Heart left ventricle (tissue), 16 donors: ENCODE data around the gene OPCML. TPM values are rescaled to one million over a fixed set of nuclear protein-coding genes. Genes with fewer than 3 reads are reported as not detected.

ENCODE experiments used
- ATAC-seq, 4 donors: fragments of 200-7000 bp; cut with Tn5 transposase; one replicate each; pipeline ENCODE4 v1.9.1; 2020 to 2022; ENCODE audit warnings: moderate library complexity in 4 of 4, mild to moderate bottlenecking in 3 of 4, moderate number of reproducible peaks in 1 of 4
- DNase-seq, 5 donors: peaks; one replicate each; pipeline ENCODE4 v3.0.0-alpha.2; 2020
- H3K27ac ChIP-seq, 12 donors: fragments of 200-600 bp; sonication (generic) in 4 of 12; one replicate each; pipeline versions ENCODE4 v1.5.0 to v1.8.0; 2016 to 2022; ENCODE audit warnings: mild to moderate bottlenecking in 2 of 12
- H3K27me3 ChIP-seq, 9 donors: fragments of 200-600 bp; sonication (generic) in 2 of 9; one replicate each; pipeline versions ENCODE4 v1.5.1 to v1.8.0; 2016 to 2022; ENCODE audit warnings: mild to moderate bottlenecking in 3 of 9
- H3K36me3 ChIP-seq, 9 donors: fragments of 200-600 bp; sonication (generic) in 2 of 9; one replicate each; pipeline versions ENCODE4 v1.5.0 to v1.8.0; 2018 to 2022; ENCODE audit warnings: mild to moderate bottlenecking in 2 of 9
- H3K4me1 ChIP-seq, 12 donors: fragments of 200-600 bp; sonication (generic) in 4 of 12; one replicate each; pipeline versions ENCODE4 v1.5.0 to v1.8.0; 2016 to 2022; ENCODE audit warnings: mild to moderate bottlenecking in 3 of 12
- H3K4me3 ChIP-seq, 12 donors: fragments of 200-600 bp; sonication (generic) in 4 of 12; one replicate each; pipeline versions ENCODE4 v1.5.0 to v1.8.0; 2017 to 2022; ENCODE audit warnings: mild to moderate bottlenecking in 9 of 12, moderate library complexity in 4 of 12
- H3K9me3 ChIP-seq, 12 donors: fragments of 200-600 bp; sonication (generic) in 4 of 12; one replicate each; pipeline versions ENCODE4 v1.5.0 to v1.8.0; 2016 to 2022; ENCODE audit warnings: mild to moderate bottlenecking in 1 of 12
- CTCF ChIP-seq, 12 donors: fragments of 200-600 bp; sonication (generic) in 4 of 12; IDR thresholded peaks; one replicate each; pipeline versions ENCODE4 v1.5.0 to v1.8.0; 2018 to 2022; ENCODE audit warnings: antibody characterized with exemption in 12 of 12, mild to moderate bottlenecking in 5 of 12
- POLR2A ChIP-seq, 2 donors: fragments of 450-650 bp; IDR thresholded peaks; one replicate each; pipeline ENCODE4 v1.6.1; 2017; ENCODE audit warnings: antibody characterized with exemption in 2 of 2, mild to moderate bottlenecking in 2 of 2, moderate library complexity in 2 of 2
- WGBS, 4 donors: extraction: QIAGEN DNeasy Blood & Tissue Kit in 2 of 4; methylation state at CpG; one replicate each; pipeline versions ENCODE4 v1.1.5 to v1.1.7; 2013 to 2018; 5-methylcytosine and 5-hydroxymethylcytosine counted together
- intact Hi-C, 10 donors: fragments of 100-400 bp; cut with DNase I; formaldehyde crosslinking; loops; one replicate each; pipeline versions ENCODE4 v1.11.1 to v1.14.2; 2022
- polyA plus RNA-seq, 2 donors: library from polyadenylated mRNA; stranded (reverse); fragments of 200-250 nt; gene quantifications; one replicate each; pipeline ENCODE4 v1.2.3, GENCODE V29; 2013
- total RNA-seq, 9 donors: library from RNA; depleted of rRNA in 2 of 9; stranded (reverse); fragments of >200 nt in 2 of 9; fragmentation: NEBNext Ultra II Directional in 3 of 9; extraction: Animal tissue kit (Norgen Biotek cat#: 25700) in 3 of 9; gene quantifications; one replicate each; pipeline versions ENCODE4 v1.1.0 to v1.2.4, GENCODE V29; 2016 to 2023
- donor health status: ischemic (EF 13 %, LVEDD 7.1; RV severe dilation, severe dysfunction).
- donor health status: healthy with polysubstance abuse.
- donor health status: DM: no; HTN: yes; CAD: no.
- donor health status: DM: no; HTN: no; CAD: no.
- donor health status: ischemic (EF 25% LVEDD 6.9; RV normal size, moderate dysfunction).
- donor health status: ischemic (EF 25% LVEDD 5.7; RV mildly dilated, moderate dysfunction).
- donor health status: healthy.
- donor health status: DM: yes; HTN: yes; CAD: no.
- donor health status: ischemic (EF 35%, LVEDD 5.7; RV mildly dilated, moderate dysfunction).
- donor health status: nonischemic (EF 11% LVEDD 7.7; RV severe dilation, severe dysfunction).
- donor health status: DM: yes; HTN: yes; CAD: no.
- donor health status: PGD.
- donor health status: ischemic (EF 29% LVEDD 5.4; RV normal size, mild dysfunction).
- donor health status: nonischemic (EF 23%, LVEDD 6.1; RV moderate dilation, normal function).

OPCML gene
- total and polyA plus RNA-seq, 11 donors, result 0.04 to 1.3 (median 0.23) TPM; not detected in 3

- no peak for ATAC-seq
- H3K4me1 ChIP-seq, result no peaks in the 10 kb centered on the region
- H3K36me3 ChIP-seq, result no peaks in the 10 kb centered on the region
- no peak overlapping the region for H3K4me3 ChIP-seq
- 68 to 74% (median 73%) methylated on average over 9 of the region's 9 CpGs for WGBS, 4 donors
- H3K9me3 ChIP-seq, result no peaks in the 10 kb centered on the region
- H3K27ac ChIP-seq, result no peak overlapping the region
- TF ChIP-seq POLR2A (IDR thresholded peaks at IDR 0.05) (no peak), CTCF (IDR thresholded peaks at IDR 0.05) (no peak)
- intact Hi-C loops, result no loop called here
- no peak for DNase-seq
- peaks cover 0 to 11% (median 0%) of the 10 kb centered on the region in 9 donors for H3K27me3 ChIP-seq
These were observed 248.1 kb downstream of the OPCML start for GRCh38 chr11:133284156-133284555.

- Histone ChIP-seq H3K4me1 (no peaks in the 10 kb centered on the region), H3K4me3 (no peak overlapping the region), H3K27ac (no peak overlapping the region), H3K9me3 (no peaks in the 10 kb centered on the region), H3K27me3 (peaks cover 0 to 21% (median 0%) of the 10 kb centered on the region in 9 donors), H3K36me3 (no peaks in the 10 kb centered on the region)
- intact Hi-C loops, result no loop called here
- TF ChIP-seq CTCF (IDR thresholded peaks at IDR 0.05) (no peak), POLR2A (IDR thresholded peaks at IDR 0.05) (no peak)
- WGBS, 4 donors, result 64 to 80% (median 67%) methylated on average over 5 of the region's 5 CpGs
- ATAC-seq, result no peak
- DNase-seq, result no peak
These were observed 254.4 kb downstream of the OPCML start for GRCh38 chr11:133277886-133278285.

GRCh38 chr11:133271871-133272776, 260.2 kb downstream of the OPCML start:
- 78 to 83% (median 81%) methylated on average over 6 of the region's 6 CpGs for WGBS, 4 donors
- H3K27ac ChIP-seq, result no peak overlapping the region
- TF ChIP-seq CTCF (IDR thresholded peaks at IDR 0.05) (no peak), POLR2A (IDR thresholded peaks at IDR 0.05) (no peak)
- peaks cover 0 to 22% (median 0%) of the 10 kb centered on the region in 9 donors for H3K27me3 ChIP-seq
- H3K4me1 ChIP-seq, result no peaks in the 10 kb centered on the region
- no peak for DNase-seq
- H3K9me3 ChIP-seq, result no peaks in the 10 kb centered on the region
- intact Hi-C loops, result no loop called here
- no peak for ATAC-seq
- no peaks in the 10 kb centered on the region for H3K36me3 ChIP-seq
- no peak overlapping the region for H3K4me3 ChIP-seq

- Histone ChIP-seq H3K4me3 (no peak overlapping the region), H3K4me1 (no peaks in the 10 kb centered on the region), H3K27ac (no peak overlapping the region), H3K36me3 (no peaks in the 10 kb centered on the region), H3K9me3 (no peaks in the 10 kb centered on the region), H3K27me3 (peaks cover 0 to 22% (median 0%) of the 10 kb centered on the region in 9 donors)
- TF ChIP-seq POLR2A (IDR thresholded peaks at IDR 0.05), result no peak
- no peak for TF ChIP-seq CTCF (IDR thresholded peaks at IDR 0.05)
- DNase-seq (no peak), ATAC-seq (no peak)
- intact Hi-C loops, result no loop called here
These were observed 261.1 kb downstream of the OPCML start for GRCh38 chr11:133271206-133271605.
